K562 treated with DMSO at 1 percent for 4 hours (cell line): ENCODE measurements around the gene LORICRIN. TPM values are rescaled to one million over a fixed set of nuclear protein-coding genes. Genes with fewer than 3 reads are reported as not detected.

Experiments
- total RNA-seq: library from RNA; unstranded; fragments of 300-600 nt; gene quantifications from 2 replicates; pipeline ENCODE4 v1.2.3, GENCODE V29; 2022; ENCODE audit not compliant: insufficient read depth

The LORICRIN gene, protein sequence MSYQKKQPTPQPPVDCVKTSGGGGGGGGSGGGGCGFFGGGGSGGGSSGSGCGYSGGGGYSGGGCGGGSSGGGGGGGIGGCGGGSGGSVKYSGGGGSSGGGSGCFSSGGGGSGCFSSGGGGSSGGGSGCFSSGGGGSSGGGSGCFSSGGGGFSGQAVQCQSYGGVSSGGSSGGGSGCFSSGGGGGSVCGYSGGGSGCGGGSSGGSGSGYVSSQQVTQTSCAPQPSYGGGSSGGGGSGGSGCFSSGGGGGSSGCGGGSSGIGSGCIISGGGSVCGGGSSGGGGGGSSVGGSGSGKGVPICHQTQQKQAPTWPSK
- total RNA-seq: not detected in 2 replicates

DNA sequence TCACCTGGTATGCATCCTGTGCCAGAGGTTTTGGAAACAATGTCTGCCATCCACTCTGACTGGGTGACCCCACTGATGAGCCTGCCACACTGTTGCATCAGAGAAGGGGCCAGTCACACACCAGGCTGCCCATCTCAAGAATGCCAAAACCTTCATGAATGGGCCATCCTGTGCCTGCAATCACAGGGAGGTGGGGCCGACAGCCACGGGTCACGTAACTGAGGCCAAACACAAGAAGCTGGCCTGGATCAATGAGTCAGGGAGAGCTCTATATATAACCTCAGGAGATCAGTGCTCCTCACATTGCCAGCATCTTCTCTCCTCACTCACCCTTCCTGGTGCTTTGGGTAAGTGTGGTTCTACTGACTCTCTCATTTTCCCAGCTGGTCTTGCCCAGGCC lies at the start of gene LORICRIN:
TSS of gene LORICRIN (plus strand) at position 301 of the 400 bp plus-strand sequence. CDS start 1,263 bp downstream, outside the sequence.

DNA sequence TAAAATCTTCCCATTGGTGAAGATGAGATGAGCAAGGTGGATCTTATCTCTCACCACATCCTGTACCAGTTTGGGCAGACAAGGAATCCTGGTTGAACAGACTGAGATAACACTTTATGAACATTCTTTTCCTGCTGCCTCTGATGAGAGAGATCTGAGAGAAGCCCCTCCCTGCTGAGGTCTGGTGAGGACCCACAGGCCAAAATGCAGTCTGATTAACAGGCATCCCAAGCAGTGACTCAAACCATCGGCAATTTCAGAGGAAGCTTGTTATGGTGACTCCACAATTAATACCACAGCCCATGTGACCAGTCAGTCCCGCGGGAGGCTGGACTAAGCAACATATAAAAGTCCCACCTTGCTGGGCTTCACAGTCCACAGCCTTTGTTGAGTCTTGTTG lies 42.3 kb upstream of the LORICRIN start, which contains the start of gene PRR9:
TSS of gene PRR9 (plus strand) at position 373 of the 400 bp plus-strand sequence. CDS start 561 bp downstream, outside the sequence.

Other genes with a start within 250 kb of the LORICRIN start
- gene SPRR1B, start 228.5 kb upstream of the LORICRIN start, total RNA-seq: not detected in 2 replicates
- gene SPRR2D, start 218.6 kb upstream of the LORICRIN start, total RNA-seq: 36.6 and 103 TPM in 2 replicates
- gene SPRR2A, start 202.2 kb upstream of the LORICRIN start, total RNA-seq: not detected in 2 replicates
- not detected in 2 replicates for gene SPRR2B, start 188.1 kb upstream of the LORICRIN start, total RNA-seq
- not detected in 2 replicates for gene SPRR2E, start 165.2 kb upstream of the LORICRIN start, total RNA-seq
- not detected in 2 replicates for gene SPRR2F, start 146.2 kb upstream of the LORICRIN start, total RNA-seq
- not detected in 2 replicates for gene SPRR2G, start 108.8 kb upstream of the LORICRIN start, total RNA-seq
- gene LELP1, start 56.3 kb upstream of the LORICRIN start, total RNA-seq: not detected in 2 replicates
- gene PRR9, start 42.1 kb upstream of the LORICRIN start, total RNA-seq: 1.4 and 1.7 TPM in 2 replicates
- 1.4 and 1.9 TPM in 2 replicates for gene PGLYRP3, start 53.3 kb downstream of the LORICRIN start, total RNA-seq
- 2.2 and 2.3 TPM in 2 replicates for gene PGLYRP4, start 89.2 kb downstream of the LORICRIN start, total RNA-seq
- gene S100A9, start 98.2 kb downstream of the LORICRIN start, total RNA-seq: not detected in 2 replicates
- not detected in 2 replicates for gene S100A12, start 115.9 kb downstream of the LORICRIN start, total RNA-seq
- not detected in 2 replicates for gene S100A8, start 131.4 kb downstream of the LORICRIN start, total RNA-seq
- not detected in 2 replicates for gene S100A7A, start 156.8 kb downstream of the LORICRIN start, total RNA-seq
- gene S100A7, start 201.0 kb downstream of the LORICRIN start, total RNA-seq: not detected in 2 replicates